ENCODE results near the gene GRAMD1A. TPM values are rescaled to one million over a fixed set of nuclear protein-coding genes. Genes with fewer than 3 reads are reported as not detected.
A peak's percentile ranks its signal among the peaks of the same experiment; 100 is the strongest.
"Not testable (repeated sequence)": the region's sequence is repeated elsewhere in the genome, so short reads cannot be mapped to it uniquely, and the experiment has no call there.

The GRAMD1A gene
- total RNA-seq, 2 experiments from 2014 or later = 109 to 127 TPM

GRCh38 chr19:35019144-35019543 is 19.0 kb downstream of the GRAMD1A start:
- Mint-ChIP-seq H3K27me3 (no peaks in the 10 kb centered on the region), H3K36me3 (peaks cover 45% of the 10 kb centered on the region), H3K9me3 (ENCODE audit: low read depth) (no peaks in the 10 kb centered on the region), H3K4me3 (no peak overlapping the region), H3K27ac (no peak overlapping the region), H3K4me1 (peaks cover 10% of the 10 kb centered on the region)
- DNase-seq = no peak
- ATAC-seq = no peak
- CTCF ChIA-PET = no interaction called here

DNA sequence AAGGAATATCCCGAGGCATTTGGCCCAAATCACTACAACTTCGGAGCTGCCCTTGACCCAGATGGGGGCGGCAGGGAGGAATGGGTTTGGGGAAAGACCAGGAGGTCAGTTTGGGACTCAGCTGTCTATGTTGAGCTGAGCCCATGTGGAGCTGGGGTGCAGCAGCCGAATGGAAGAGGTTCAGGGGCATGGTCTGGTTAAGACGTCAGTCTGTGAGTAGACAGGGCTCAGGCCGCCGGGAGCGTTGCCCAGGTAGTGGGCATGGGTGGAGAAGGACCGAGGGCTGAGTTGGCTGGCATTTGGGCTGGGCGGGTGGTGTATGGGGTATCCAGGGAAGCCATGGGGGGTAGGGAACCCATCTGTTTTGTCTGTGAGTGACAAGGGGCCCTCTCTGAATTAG is 20.9 kb downstream of the GRAMD1A start:
- Mint-ChIP-seq H3K27ac (no peak overlapping the region), H3K9me3 (ENCODE audit: low read depth) (no peaks in the 10 kb centered on the region), H3K4me3 (no peak overlapping the region)

DNA sequence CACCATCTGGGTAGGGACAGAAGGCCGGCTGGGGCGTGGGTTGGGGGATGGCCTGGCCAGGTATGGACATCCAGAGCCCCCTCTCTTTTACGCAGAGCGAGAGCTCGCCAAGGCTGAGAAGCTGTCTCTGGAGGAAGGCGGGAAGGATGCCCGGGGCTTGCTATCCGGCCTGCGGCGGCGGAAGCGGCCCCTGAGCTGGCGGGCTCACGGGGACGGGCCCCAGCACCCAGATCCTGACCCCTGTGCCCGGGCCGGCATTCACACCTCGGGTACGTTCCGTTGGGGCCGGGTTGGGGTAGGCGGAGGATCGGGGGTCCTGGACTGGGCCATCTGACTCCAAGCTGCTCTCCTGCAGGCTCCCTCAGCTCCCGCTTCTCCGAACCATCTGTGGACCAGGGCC is 21.5 kb downstream of the GRAMD1A start:
- CTCF ChIA-PET = interaction anchor here (0.9 to 1.8 kb wide), 4 partner anchors 9 to 48 kb away, joined by 3 to 5 read pairs (median 4); no protein-coding TSS in a partner anchor
- Mint-ChIP-seq H3K36me3 (peaks cover 39% of the 10 kb centered on the region), H3K9me3 (ENCODE audit: low read depth) (no peaks in the 10 kb centered on the region)

More for the DNA sequence above, 20.9 kb downstream of the GRAMD1A start:
- CTCF ChIA-PET = interaction anchor here (1.2 to 1.8 kb wide), 2 partner anchors 46 to 48 kb away, joined by 4 to 5 read pairs; no protein-coding TSS in a partner anchor
- H3K4me1 Mint-ChIP-seq = no peaks in the 10 kb centered on the region
- H3K36me3 Mint-ChIP-seq = peaks cover 35% of the 10 kb centered on the region
- H3K27me3 Mint-ChIP-seq = no peaks in the 10 kb centered on the region
- no peak for DNase-seq
- no peak for ATAC-seq

DNA sequence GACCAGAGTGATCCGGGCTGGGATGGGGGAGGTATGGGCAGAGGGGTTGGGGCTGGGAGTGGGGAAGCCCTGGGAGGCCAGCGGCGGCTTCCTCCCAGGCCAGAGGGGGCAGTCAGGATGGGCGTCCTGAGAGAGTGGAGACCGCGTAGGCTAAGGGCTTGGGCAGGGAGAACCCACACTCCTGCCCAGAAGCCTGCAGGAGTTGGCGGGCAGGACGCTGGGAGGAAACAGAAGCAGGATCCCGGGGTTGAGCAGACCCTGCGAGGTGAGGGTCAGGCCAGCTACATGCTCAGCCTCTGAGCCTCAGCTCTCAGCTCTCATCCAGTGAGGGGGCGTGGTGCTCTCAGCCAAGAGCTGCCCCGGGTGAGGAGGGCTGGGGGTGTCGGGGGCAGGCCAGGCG is 22.3 kb downstream of the GRAMD1A start:
- Mint-ChIP-seq H3K27ac (no peak overlapping the region), H3K27me3 (no peaks in the 10 kb centered on the region), H3K4me1 (no peaks in the 10 kb centered on the region), H3K36me3 (peaks cover 41% of the 10 kb centered on the region), H3K9me3 (ENCODE audit: low read depth) (no peaks in the 10 kb centered on the region), H3K4me3 (no peak overlapping the region)
- DNase-seq (no peak), ATAC-seq (no peak)
- CTCF ChIA-PET = interaction anchor here (1.8 kb wide), 1 partner anchor 45 kb away, joined by 5 read pairs; no protein-coding TSS in a partner anchor

More for the DNA sequence above, 21.5 kb downstream of the GRAMD1A start:
- ATAC-seq (no peak), DNase-seq (no peak)
- H3K4me1 Mint-ChIP-seq = no peaks in the 10 kb centered on the region
- no peak overlapping the region for H3K4me3 Mint-ChIP-seq
- H3K27ac Mint-ChIP-seq = no peak overlapping the region
- no peaks in the 10 kb centered on the region for H3K27me3 Mint-ChIP-seq

- no peak overlapping the region for H3K27ac Mint-ChIP-seq
- H3K4me3 Mint-ChIP-seq = no peak overlapping the region
- DNase-seq (no peak), ATAC-seq (no peak)
- CTCF ChIA-PET = no interaction called here
- no peaks in the 10 kb centered on the region for H3K9me3 Mint-ChIP-seq (ENCODE audit: low read depth)
- no peaks in the 10 kb centered on the region for H3K27me3 Mint-ChIP-seq
- no peaks in the 10 kb centered on the region for H3K4me1 Mint-ChIP-seq
- peaks cover 39% of the 10 kb centered on the region for H3K36me3 Mint-ChIP-seq
These were observed 23.3 kb downstream of the GRAMD1A start for GRCh38 chr19:35023428-35023827.

- CTCF ChIA-PET = no interaction called here
- ATAC-seq (no peak), DNase-seq (no peak)
- Mint-ChIP-seq H3K4me1 (no peaks in the 10 kb centered on the region), H3K36me3 (peaks cover 36% of the 10 kb centered on the region), H3K4me3 (no peak overlapping the region), H3K9me3 (ENCODE audit: low read depth) (no peaks in the 10 kb centered on the region), H3K27me3 (no peaks in the 10 kb centered on the region), H3K27ac (no peak overlapping the region)
These were observed 24.0 kb downstream of the GRAMD1A start for GRCh38 chr19:35024095-35024494.

GRCh38 chr19:35025969-35026368 is 25.8 kb downstream of the GRAMD1A start:
- H3K27ac Mint-ChIP-seq = no peak overlapping the region
- peaks cover 1% of the 10 kb centered on the region for H3K4me1 Mint-ChIP-seq
- H3K4me3 Mint-ChIP-seq = no peak overlapping the region
- CTCF ChIA-PET = interaction anchor here (0.5 to 1.3 kb wide), 3 partner anchors 18 to 23 kb away, joined by 3 read pairs; no protein-coding TSS in a partner anchor
- DNase-seq = no peak
- no peak for ATAC-seq
- H3K27me3 Mint-ChIP-seq = peaks cover 5% of the 10 kb centered on the region
- peaks cover 28% of the 10 kb centered on the region for H3K36me3 Mint-ChIP-seq
- no peaks in the 10 kb centered on the region for H3K9me3 Mint-ChIP-seq (ENCODE audit: low read depth)

- ATAC-seq = no peak
- Mint-ChIP-seq H3K9me3 (ENCODE audit: low read depth) (no peaks in the 10 kb centered on the region), H3K27ac (no peak overlapping the region), H3K36me3 (peaks cover 26% of the 10 kb centered on the region), H3K4me3 (no peak overlapping the region), H3K4me1 (peaks cover 5% of the 10 kb centered on the region), H3K27me3 (peaks cover 9% of the 10 kb centered on the region)
- CTCF ChIA-PET = interaction anchor here (0.5 to 1.0 kb wide), 2 partner anchors 18 to 23 kb away, joined by 3 read pairs; no protein-coding TSS in a partner anchor
- DNase-seq = no peak
These were observed 26.3 kb downstream of the GRAMD1A start for GRCh38 chr19:35026418-35026817.

GRCh38 chr19:35027009-35027408 is 26.9 kb downstream of the GRAMD1A start:
- no peak overlapping the region for H3K27ac Mint-ChIP-seq
- peaks cover 15% of the 10 kb centered on the region for H3K27me3 Mint-ChIP-seq
- CTCF ChIA-PET = interaction anchor here (1.0 to 1.3 kb wide), 5 partner anchors 12 to 64 kb away, joined by 3 to 6 read pairs (median 3); no protein-coding TSS in a partner anchor

GRCh38 chr19:35027851-35028599 is 27.9 kb downstream of the GRAMD1A start:
- no peak overlapping the region for H3K4me3 Mint-ChIP-seq

More at GRCh38 chr19:35027009-35027408, 26.9 kb downstream of the GRAMD1A start:
- ATAC-seq = no peak
- no peak overlapping the region for H3K4me3 Mint-ChIP-seq
- no peak for DNase-seq
- H3K36me3 Mint-ChIP-seq = peaks cover 24% of the 10 kb centered on the region
- H3K4me1 Mint-ChIP-seq = peaks cover 5% of the 10 kb centered on the region
- H3K9me3 Mint-ChIP-seq (ENCODE audit: low read depth) = no peaks in the 10 kb centered on the region

GRCh38 chr19:35028600-35028885 is 28.4 kb downstream of the GRAMD1A start:
- not testable (repeated sequence) for DNase-seq; ATAC-seq; H3K9me3 Mint-ChIP-seq (ENCODE audit: low read depth); H3K4me1 Mint-ChIP-seq; H3K27ac Mint-ChIP-seq; H3K4me3 Mint-ChIP-seq
- Mint-ChIP-seq H3K27me3 (peaks cover 25% of the 10 kb centered on the region), H3K36me3 (peaks cover 20% of the 10 kb centered on the region)
- CTCF ChIA-PET = interaction anchor here (0.7 kb wide), 1 partner anchor 56 kb away, joined by 5 read pairs; no protein-coding TSS in a partner anchor

More at GRCh38 chr19:35027851-35028599, 27.9 kb downstream of the GRAMD1A start:
- Mint-ChIP-seq H3K27me3 (peaks cover 25% of the 10 kb centered on the region), H3K9me3 (ENCODE audit: low read depth) (no peaks in the 10 kb centered on the region), H3K4me1 (peaks cover 5% of the 10 kb centered on the region), H3K27ac (no peak overlapping the region), H3K36me3 (peaks cover 20% of the 10 kb centered on the region)
- no peak for ATAC-seq
- DNase-seq = no peak
- CTCF ChIA-PET = interaction anchor here (1.0 to 1.3 kb wide), 4 partner anchors 14 to 63 kb away, joined by 3 to 6 read pairs (median 4); no protein-coding TSS in a partner anchor

DNA sequence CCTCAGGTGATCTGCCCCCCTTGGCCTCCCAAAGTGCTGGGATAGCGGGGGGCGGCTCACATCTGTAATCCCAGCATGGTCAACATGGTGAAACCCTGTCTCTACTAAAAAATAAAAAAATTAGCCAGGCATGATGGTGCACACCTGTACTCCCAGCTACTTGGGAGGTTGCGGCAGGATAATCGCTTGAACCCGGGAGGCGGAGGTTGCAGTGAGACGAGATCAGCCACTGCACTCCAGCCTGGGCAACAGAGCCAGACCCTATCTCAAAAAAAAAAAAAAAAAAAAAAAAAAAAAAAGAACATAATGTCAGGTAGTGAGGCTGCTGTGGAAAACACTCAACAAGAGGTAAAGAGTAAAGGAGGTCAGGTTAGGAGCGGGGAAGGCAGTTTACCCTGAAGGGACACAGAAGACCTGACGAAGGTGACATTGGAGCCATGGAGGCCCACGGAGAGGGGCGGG is 29.2 kb downstream of the GRAMD1A start:
- H3K27ac Mint-ChIP-seq = not testable (repeated sequence)
- CTCF ChIA-PET = interaction anchor here (0.7 kb wide), 1 partner anchor 57 kb away, joined by 5 read pairs; no protein-coding TSS in a partner anchor

DNA sequence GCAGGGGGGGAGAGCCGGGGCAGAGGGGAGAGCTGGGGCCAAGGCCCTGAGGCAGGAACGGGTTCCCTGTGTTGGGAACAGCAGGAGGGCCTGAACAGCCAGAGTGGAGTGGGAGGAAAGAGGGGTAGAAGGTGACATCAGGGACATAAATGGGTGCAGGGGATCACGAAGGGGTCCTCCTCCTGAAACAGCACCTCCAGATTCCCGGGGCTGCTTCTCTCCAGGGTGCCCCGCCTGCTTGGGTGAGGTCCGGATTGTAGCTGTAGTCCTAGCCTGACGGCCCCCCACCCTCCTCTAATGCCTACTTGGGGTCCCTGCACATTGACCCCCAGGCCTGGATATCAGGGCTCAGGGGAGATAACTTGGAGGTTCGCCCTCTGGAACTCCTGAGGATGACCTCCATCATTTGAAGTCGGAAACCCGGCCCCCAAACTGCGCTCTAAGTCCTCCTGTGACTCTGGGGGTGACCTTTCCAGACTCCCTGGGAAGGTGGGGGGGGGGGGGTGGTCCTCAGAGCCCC is 29.7 kb downstream of the GRAMD1A start:
- Mint-ChIP-seq H3K36me3 (peaks cover 14% of the 10 kb centered on the region), H3K27me3 (peaks cover 25% of the 10 kb centered on the region), H3K4me3 (peak overlapping the region; percentile 11), H3K9me3 (ENCODE audit: low read depth) (no peaks in the 10 kb centered on the region), H3K27ac (no peak overlapping the region), H3K4me1 (peaks cover 5% of the 10 kb centered on the region)
- CTCF ChIA-PET = no interaction called here
- ATAC-seq = peak; percentile 25
- no peak for DNase-seq

More for the DNA sequence above, 29.2 kb downstream of the GRAMD1A start:
- peaks cover 15% of the 10 kb centered on the region for H3K36me3 Mint-ChIP-seq
- H3K27me3 Mint-ChIP-seq = peaks cover 25% of the 10 kb centered on the region
- DNase-seq; H3K9me3 Mint-ChIP-seq (ENCODE audit: low read depth); ATAC-seq; H3K4me1 Mint-ChIP-seq: not testable (repeated sequence)
- peak overlapping the region; percentile 11 for H3K4me3 Mint-ChIP-seq

Measured in activated CD8-positive, alpha-beta memory T cell treated with anti-CD3 and anti-CD28 coated beads, Interleukin-2, amount 10 ng/mL, durations not matched to agents 7 days and 5 days (primary cell).